H9 (cell line): ENCODE results near the gene XIRP2. TPM values are rescaled to one million over a fixed set of nuclear protein-coding genes. Genes with fewer than 3 reads are reported as not detected.

Source experiments
- DNase-seq: peaks from one replicate; pipeline ENCODE4 v3.0.0-alpha.2; 2017
- H2AFZ ChIP-seq: one replicate; pipeline ENCODE4 v1.6.1; 2013; ENCODE audit warnings: mild to moderate bottlenecking, low read length, control low read depth, moderate library complexity
- H2AK5ac ChIP-seq: 2 replicates; pipeline ENCODE4 v1.6.1; 2013; ENCODE audit warnings: low read length, control low read depth, mixed read lengths; ENCODE audit not compliant: insufficient read length
- H2BK120ac ChIP-seq: one replicate; pipeline ENCODE4 v1.6.1; 2013; ENCODE audit warnings: low read depth, mild to moderate bottlenecking, low read length, control low read depth, inconsistent platforms; ENCODE audit not compliant: poor library complexity, severe bottlenecking
- H2BK12ac ChIP-seq: 2 replicates; pipeline ENCODE4 v1.6.1; 2013; ENCODE audit warnings: low read length, control low read depth, mixed read lengths, low read depth; ENCODE audit not compliant: insufficient read length
- H2BK15ac ChIP-seq: 2 replicates; pipeline ENCODE4 v1.6.1; 2013; ENCODE audit warnings: low read depth, low read length, control low read depth
- H2BK20ac ChIP-seq: one replicate; pipeline ENCODE4 v1.6.1; 2013; ENCODE audit warnings: low read depth, mild to moderate bottlenecking, low read length, control low read depth, inconsistent platforms; ENCODE audit not compliant: poor library complexity, severe bottlenecking
- H2BK5ac ChIP-seq: 2 replicates; pipeline ENCODE4 v1.6.1; 2013; ENCODE audit warnings: low read length, control low read depth, mixed read lengths; ENCODE audit not compliant: insufficient read length
- H3K14ac ChIP-seq: 2 replicates; pipeline ENCODE4 v1.6.1; 2013; ENCODE audit warnings: low read length, control low read depth; ENCODE audit not compliant: insufficient read depth
- H3K18ac ChIP-seq: 2 replicates; pipeline ENCODE4 v1.6.1; 2013; ENCODE audit warnings: low read depth, mild to moderate bottlenecking, mixed read lengths, low read length, control low read depth; ENCODE audit not compliant: insufficient read length
- H3K23ac ChIP-seq: 2 replicates; pipeline ENCODE4 v1.6.1; 2013; ENCODE audit warnings: low read length, control low read depth, mixed read lengths, low read depth; ENCODE audit not compliant: insufficient read length
- H3K23me2 ChIP-seq: 2 replicates; pipeline ENCODE4 v1.6.1; 2013; ENCODE audit warnings: low read depth, mild to moderate bottlenecking, mixed read lengths, low read length, control low read depth; ENCODE audit not compliant: insufficient read length, poor library complexity, severe bottlenecking
- H3K27ac ChIP-seq: 2 replicates; pipeline ENCODE4 v1.5.1; 2013; ENCODE audit warnings: low read length, control low read depth, mixed read lengths, low read depth; ENCODE audit not compliant: insufficient read length
- H3K27me3 ChIP-seq: 2 replicates; pipeline ENCODE4 v1.6.1; 2013; ENCODE audit warnings: low read length, control low read depth, inconsistent platforms; ENCODE audit not compliant: insufficient read depth
- H3K4ac ChIP-seq: 2 replicates; pipeline ENCODE4 v1.6.1; 2013; ENCODE audit warnings: low read depth, mild to moderate bottlenecking, control low read depth, inconsistent platforms, low read length, moderate library complexity
- H3K4me1 ChIP-seq: 2 replicates; pipeline ENCODE4 v1.6.1; 2013; ENCODE audit warnings: low read length, control low read depth, inconsistent platforms; ENCODE audit not compliant: insufficient read depth
- H3K4me2 ChIP-seq: 2 replicates; pipeline ENCODE4 v1.6.1; 2013; ENCODE audit warnings: low read length, control low read depth, mixed read lengths; ENCODE audit not compliant: insufficient read length, insufficient read depth
- H3K56ac ChIP-seq: 2 replicates; pipeline ENCODE4 v1.6.1; 2013; ENCODE audit warnings: low read depth, mild to moderate bottlenecking, mixed read lengths, low read length, control low read depth; ENCODE audit not compliant: insufficient read length
- H3K79me1 ChIP-seq: 2 replicates; pipeline ENCODE4 v1.6.1; 2013; ENCODE audit warnings: low read depth, mild to moderate bottlenecking, moderate library complexity, low read length, control low read depth, inconsistent platforms; ENCODE audit not compliant: insufficient read depth, poor library complexity, severe bottlenecking
- H3K79me2 ChIP-seq: 2 replicates; pipeline ENCODE4 v1.6.1; 2013; ENCODE audit warnings: low read length, control low read depth, inconsistent platforms; ENCODE audit not compliant: insufficient read depth
- H3K9ac ChIP-seq: 2 replicates; pipeline ENCODE4 v1.6.1; 2013; ENCODE audit warnings: low read length, control low read depth, mixed read lengths; ENCODE audit not compliant: insufficient read length; ENCODE audit errors: extremely low read depth
- H3K9me3 ChIP-seq: one replicate; pipeline ENCODE4 v1.6.1; 2013; ENCODE audit warnings: low read depth, low read length, inconsistent platforms; ENCODE audit not compliant: control insufficient read depth
- H3T11ph ChIP-seq: one replicate; pipeline ENCODE4 v1.6.1; 2013; ENCODE audit warnings: mild to moderate bottlenecking, low read length, control low read depth, inconsistent platforms
- H4K20me1 ChIP-seq: one replicate; pipeline ENCODE4 v1.6.1; 2013; ENCODE audit not compliant: control insufficient read depth, insufficient read length, insufficient read depth
- H4K5ac ChIP-seq: 2 replicates; pipeline ENCODE4 v1.6.1; 2013; ENCODE audit warnings: low read depth, mild to moderate bottlenecking, mixed read lengths, low read length, control low read depth; ENCODE audit not compliant: insufficient read length
- H4K8ac ChIP-seq: replicated peaks from 2 replicates; pipeline ENCODE4 v1.6.1; 2013; ENCODE audit warnings: low read length, control low read depth, mixed read lengths, low read depth; ENCODE audit not compliant: insufficient read length
- H4K91ac ChIP-seq: 2 replicates; pipeline ENCODE4 v1.6.1; 2013; ENCODE audit warnings: low read depth, mild to moderate bottlenecking, moderate library complexity, mixed read lengths, low read length, control low read depth; ENCODE audit not compliant: insufficient read length
- H3K27ac Mint-ChIP-seq, 3 experiments: 2 replicates in 2 of 3; 3 replicates in 1 of 3; pipeline ENCODE4 v1.8.0; 2020 to 2021; ENCODE audit warnings: mixed read lengths in 3 of 3, mild to moderate bottlenecking in 1 of 3, moderate library complexity in 1 of 3
- H3K27me3 Mint-ChIP-seq: 2 replicates; pipeline ENCODE4 v1.8.0; 2021; ENCODE audit warnings: low read depth, mild to moderate bottlenecking, moderate library complexity, mixed read lengths
- H3K36me3 Mint-ChIP-seq, 3 experiments: 2 replicates in 2 of 3; 3 replicates in 1 of 3; pipeline ENCODE4 v1.8.0; 2020 to 2021; ENCODE audit warnings: low read depth in 3 of 3, mixed read lengths in 3 of 3; ENCODE audit not compliant: insufficient read depth in 1 of 3
- H3K4me1 Mint-ChIP-seq, 2 experiments: 2 replicates each; pipeline ENCODE4 v1.8.0; 2020; ENCODE audit warnings: mixed read lengths in 2 of 2
- H3K4me3 Mint-ChIP-seq, 2 experiments: 2 replicates in 1 of 2; 3 replicates in 1 of 2; pipeline ENCODE4 v1.8.0; 2020 to 2021; ENCODE audit warnings: mild to moderate bottlenecking in 2 of 2, mixed read lengths in 2 of 2, moderate library complexity in 1 of 2
- H3K9me3 Mint-ChIP-seq, 2 experiments: 2 replicates in 1 of 2; 3 replicates in 1 of 2; pipeline ENCODE4 v1.8.0; 2020; ENCODE audit warnings: mild to moderate bottlenecking in 2 of 2, mixed read lengths in 2 of 2, moderate library complexity in 1 of 2
- WGBS: extraction: QIAGEN DNeasy Blood & Tissue Kit; methylation state at CpG from one replicate; pipeline ENCODE4 v1.1.7; 2013; ENCODE audit warnings: missing lambda C conversion rate, low lambda C conversion rate, mixed read lengths; ENCODE audit not compliant: insufficient read length; ENCODE audit errors: extremely low coverage; 5-methylcytosine and 5-hydroxymethylcytosine counted together
- total RNA-seq: library from RNA; stranded (reverse); gene quantifications from 2 replicates; pipeline ENCODE4 v1.2.1, GENCODE V29; 2021
- TF ChIP-seq, protein P1 (sequence below): fragments of 200-600 bp; sonication (generic); conservative IDR thresholded peaks from 3 replicates; pipeline ENCODE4 v1.8.0; 2021; ENCODE audit warnings: antibody characterized with exemption, mild to moderate bottlenecking

Gene XIRP2
- total RNA-seq, 1 experiment from 2014 or later, result 0.07 TPM

DNA sequence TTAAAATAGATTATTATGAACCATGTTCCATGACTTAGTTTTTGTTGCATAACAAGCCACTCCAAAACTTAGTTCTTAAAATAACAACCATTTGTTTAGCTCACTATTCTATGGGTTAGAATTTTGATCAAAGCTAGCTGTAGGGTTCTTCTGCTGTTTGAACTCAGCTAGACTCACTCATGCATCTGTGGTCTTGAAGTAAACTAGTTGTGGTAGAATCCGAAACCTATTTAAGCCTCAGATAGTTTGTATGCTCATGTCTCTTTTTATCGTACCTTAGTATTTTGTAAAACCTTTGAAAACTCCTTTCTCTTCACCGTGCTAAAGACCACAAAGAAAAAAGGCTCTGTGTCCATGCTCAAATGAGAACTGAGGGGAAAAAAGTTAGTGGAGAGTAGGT lies 166.6 kb downstream of the XIRP2 start:
- no peak overlapping the region for H3K18ac ChIP-seq
- no peaks in the 10 kb centered on the region for H3K27me3 ChIP-seq
- H3K4me2 ChIP-seq, result no peak overlapping the region
- no peaks in the 10 kb centered on the region for H3K9me3 ChIP-seq
- no peak overlapping the region for H3K23ac ChIP-seq
- no peak overlapping the region for H4K91ac ChIP-seq
- no peaks in the 10 kb centered on the region for H3K4me1 ChIP-seq
- H3T11ph ChIP-seq, result no peak overlapping the region
- Mint-ChIP-seq H3K4me1 (no peaks in the 10 kb centered on the region), H3K27me3 (no peaks in the 10 kb centered on the region), H3K27ac (no peak overlapping the region), H3K9me3 (no peaks in the 10 kb centered on the region), H3K4me3 (no peak overlapping the region), H3K36me3 (no peaks in the 10 kb centered on the region)
- no peaks in the 10 kb centered on the region for H4K20me1 ChIP-seq
- H3K4ac ChIP-seq, result no peak overlapping the region
- no peak overlapping the region for H2BK120ac ChIP-seq
- DNase-seq, result no peak
- no peaks in the 10 kb centered on the region for H3K79me2 ChIP-seq
- H2AK5ac ChIP-seq, result no peak overlapping the region
- H2BK5ac ChIP-seq, result no peak overlapping the region
- no CpG with 5 or more reads among the region's 3 CpGs for WGBS
- no peak overlapping the region for H2BK15ac ChIP-seq
- no peak overlapping the region for H2BK12ac ChIP-seq
- no peaks in the 10 kb centered on the region for H3K23me2 ChIP-seq
- H4K8ac ChIP-seq, result no peak overlapping the region
- H4K5ac ChIP-seq, result no peak overlapping the region
- no peaks in the 10 kb centered on the region for H3K79me1 ChIP-seq
- no peak overlapping the region for H3K9ac ChIP-seq
- no peak overlapping the region for H3K27ac ChIP-seq
- H3K14ac ChIP-seq, result no peak overlapping the region
- no peak overlapping the region for H2BK20ac ChIP-seq
- TF ChIP-seq, protein P1, sequence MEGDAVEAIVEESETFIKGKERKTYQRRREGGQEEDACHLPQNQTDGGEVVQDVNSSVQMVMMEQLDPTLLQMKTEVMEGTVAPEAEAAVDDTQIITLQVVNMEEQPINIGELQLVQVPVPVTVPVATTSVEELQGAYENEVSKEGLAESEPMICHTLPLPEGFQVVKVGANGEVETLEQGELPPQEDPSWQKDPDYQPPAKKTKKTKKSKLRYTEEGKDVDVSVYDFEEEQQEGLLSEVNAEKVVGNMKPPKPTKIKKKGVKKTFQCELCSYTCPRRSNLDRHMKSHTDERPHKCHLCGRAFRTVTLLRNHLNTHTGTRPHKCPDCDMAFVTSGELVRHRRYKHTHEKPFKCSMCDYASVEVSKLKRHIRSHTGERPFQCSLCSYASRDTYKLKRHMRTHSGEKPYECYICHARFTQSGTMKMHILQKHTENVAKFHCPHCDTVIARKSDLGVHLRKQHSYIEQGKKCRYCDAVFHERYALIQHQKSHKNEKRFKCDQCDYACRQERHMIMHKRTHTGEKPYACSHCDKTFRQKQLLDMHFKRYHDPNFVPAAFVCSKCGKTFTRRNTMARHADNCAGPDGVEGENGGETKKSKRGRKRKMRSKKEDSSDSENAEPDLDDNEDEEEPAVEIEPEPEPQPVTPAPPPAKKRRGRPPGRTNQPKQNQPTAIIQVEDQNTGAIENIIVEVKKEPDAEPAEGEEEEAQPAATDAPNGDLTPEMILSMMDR, result no peak
- no peak overlapping the region for H2AFZ ChIP-seq
- H3K56ac ChIP-seq, result no peak overlapping the region
